ENCODE data around the gene CFP. TPM values are rescaled to one million over a fixed set of nuclear protein-coding genes. Genes with fewer than 3 reads are reported as not detected.
A peak's percentile ranks its signal among the peaks of the same experiment; 100 is the strongest.

The CFP gene
- total and polyA plus RNA-seq, 2 donors (not counting 1 experiment from before 2014, with no cell fraction given), result 0.59 to 3.8 TPM

DNA sequence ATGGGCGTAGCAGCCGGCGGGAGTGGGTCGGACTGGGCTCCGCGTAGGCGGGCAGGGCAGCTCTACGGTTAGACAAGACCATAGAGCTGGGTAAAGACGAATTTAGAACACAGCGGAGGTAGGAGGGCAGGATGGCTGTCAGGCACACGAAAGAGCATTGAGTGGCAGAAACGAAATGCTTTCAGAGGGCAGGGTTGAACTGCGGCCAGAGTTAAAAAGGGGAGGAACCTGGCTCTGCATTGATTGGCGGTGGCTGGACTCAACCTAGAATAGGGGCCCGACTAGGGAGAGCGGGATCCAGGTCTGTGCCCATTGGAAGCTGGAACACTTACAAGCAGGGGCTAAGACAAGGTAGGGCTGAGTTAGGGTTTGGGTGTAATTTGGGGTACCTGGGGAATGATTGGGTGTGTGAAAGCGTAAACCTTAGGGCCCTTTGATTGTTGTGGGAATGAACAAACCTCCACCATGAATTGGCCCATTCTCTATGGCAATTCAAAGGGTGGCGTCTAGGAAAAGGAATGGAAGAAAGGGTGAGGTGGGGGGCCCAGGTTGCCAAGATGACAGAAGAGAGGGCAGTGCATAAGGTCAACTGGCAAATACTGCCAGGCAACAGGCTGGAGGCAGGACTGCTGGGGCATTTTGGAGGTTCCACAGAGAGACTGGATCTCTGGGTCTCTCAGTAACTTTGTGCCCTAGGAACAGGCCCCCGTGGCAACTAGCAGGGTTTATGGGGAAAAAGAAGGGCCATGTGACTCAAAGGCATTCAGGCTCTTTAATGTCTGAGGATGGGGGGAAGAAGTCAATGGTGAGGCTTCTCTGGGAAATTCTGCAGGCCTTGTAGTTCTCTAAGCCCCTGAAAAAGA is 21.5 kb upstream of the CFP start:
- peaks cover 26% of the 10 kb centered on the region for H3K4me1 Mint-ChIP-seq
- DNase-seq (no peak), ATAC-seq (ENCODE audit: low read depth) (no peak)
- Histone ChIP-seq H2AFZ (ENCODE audit: insufficient read depth, low read depth, low read length, poor library complexity, severe bottlenecking) (peak overlapping the region; percentile 52), H3K27ac (ENCODE audit: low read length in 2 of 2) (peak overlapping the region; percentile 63 to 72), H3K4me2 (replicated peaks; ENCODE audit: low read depth, low read length, poor library complexity, severe bottlenecking) (peak overlapping the region; percentile 76), H3K9ac (ENCODE audit: low read length) (peak overlapping the region; percentile 78), H4K20me1 (ENCODE audit: control insufficient read depth, insufficient read depth, low read length, poor library complexity, severe bottlenecking) (no peaks in the 10 kb centered on the region), H3K27me3 (replicated peaks in 1 of 4; ENCODE audit: control extremely low read depth in 1 of 4, control insufficient read depth in 3 of 4, insufficient read depth in 4 of 4, low read length in 3 of 4) (no peaks in the 10 kb centered on the region), H3K79me2 (ENCODE audit: control insufficient read depth, insufficient read depth, low read length) (peaks cover 23% of the 10 kb centered on the region), H3K4me3 (ENCODE audit: control extremely low read depth in 1 of 5, extremely low read depth in 1 of 5, insufficient read depth in 1 of 5, low read depth in 2 of 5, low read length in 4 of 5) (peak overlapping the region in 4 of 5 experiments; percentile 54 to 77 (median 64)), H3K4me1 (ENCODE audit: control insufficient read depth in 2 of 2, insufficient read depth in 2 of 2, low read length in 2 of 2) (peaks cover 11 to 26% of the 10 kb centered on the region in 2 donors), H3K36me3 (replicated peaks in 1 of 2; ENCODE audit: control extremely low read depth in 1 of 2, control insufficient read depth in 1 of 2, extremely low read depth in 1 of 2, insufficient read depth in 2 of 2, low read length in 1 of 2) (peaks cover 0 to 17% of the 10 kb centered on the region in 2 experiments), H3K9me3 (ENCODE audit: control extremely low read depth in 1 of 3, control insufficient read depth in 2 of 3, insufficient read depth in 1 of 3, low read length in 2 of 3) (no peaks in the 10 kb centered on the region)
- no peak for TF ChIP-seq EZH2 (IDR thresholded peaks at IDR 0.05; ENCODE audit: borderline replicate concordance, insufficient read depth, low read depth, low read length, poor library complexity, severe bottlenecking)
- TF ChIP-seq, protein P1, sequence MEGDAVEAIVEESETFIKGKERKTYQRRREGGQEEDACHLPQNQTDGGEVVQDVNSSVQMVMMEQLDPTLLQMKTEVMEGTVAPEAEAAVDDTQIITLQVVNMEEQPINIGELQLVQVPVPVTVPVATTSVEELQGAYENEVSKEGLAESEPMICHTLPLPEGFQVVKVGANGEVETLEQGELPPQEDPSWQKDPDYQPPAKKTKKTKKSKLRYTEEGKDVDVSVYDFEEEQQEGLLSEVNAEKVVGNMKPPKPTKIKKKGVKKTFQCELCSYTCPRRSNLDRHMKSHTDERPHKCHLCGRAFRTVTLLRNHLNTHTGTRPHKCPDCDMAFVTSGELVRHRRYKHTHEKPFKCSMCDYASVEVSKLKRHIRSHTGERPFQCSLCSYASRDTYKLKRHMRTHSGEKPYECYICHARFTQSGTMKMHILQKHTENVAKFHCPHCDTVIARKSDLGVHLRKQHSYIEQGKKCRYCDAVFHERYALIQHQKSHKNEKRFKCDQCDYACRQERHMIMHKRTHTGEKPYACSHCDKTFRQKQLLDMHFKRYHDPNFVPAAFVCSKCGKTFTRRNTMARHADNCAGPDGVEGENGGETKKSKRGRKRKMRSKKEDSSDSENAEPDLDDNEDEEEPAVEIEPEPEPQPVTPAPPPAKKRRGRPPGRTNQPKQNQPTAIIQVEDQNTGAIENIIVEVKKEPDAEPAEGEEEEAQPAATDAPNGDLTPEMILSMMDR (IDR thresholded peaks at IDR 0.05), result no peak
- no peaks in the 10 kb centered on the region for H3K27me3 Mint-ChIP-seq
- H3K9me3 Mint-ChIP-seq (ENCODE audit: insufficient read depth), result no peaks in the 10 kb centered on the region
- ChIA-PET CTCF (no interaction called here), POLR2A (interaction anchor here (0.7 to 1.7 kb wide), 2 partner anchors 78 to 888 kb away, joined by 3 read pairs; partner anchors contain the start of gene TBC1D25)
- intact Hi-C loops (cut with micrococcal nuclease), result loop anchor here (2.0 to 10.0 kb wide), 7 partner anchors 168 to 1474 kb away; partner anchors contain the start of genes GPKOW, PIM2, RBM3 and SLC35A2
- H3K4me3 Mint-ChIP-seq, result peak overlapping the region; percentile 93
- WGBS (ENCODE audit: insufficient coverage), result 0% methylated on average over 10 of the region's 19 CpGs
- H3K27ac Mint-ChIP-seq, result peak overlapping the region; percentile 94

Measured in B cell (primary cell).